Omental fat pad (tissue), 4 donors: ENCODE results near the gene PROSER2. TPM values are rescaled to one million over a fixed set of nuclear protein-coding genes. Genes with fewer than 3 reads are reported as not detected.

Experiments used
- ATAC-seq: fragments of 150-250 bp; one replicate; pipeline ENCODE4 v1.9.1; 2016; ENCODE audit warnings: mild to moderate bottlenecking, moderate library complexity; ENCODE audit not compliant: low FRiP score
- DNase-seq: peaks from one replicate; pipeline ENCODE4 v3.0.0-alpha.2; 2019; ENCODE audit warnings: low spot score
- CTCF ChIP-seq, 3 donors: fragments of 450-650 bp; IDR thresholded peaks; one replicate each; pipeline ENCODE4 v1.5.1; 2016 to 2017; ENCODE audit warnings: antibody characterized with exemption in 3 of 3, mild to moderate bottlenecking in 3 of 3, moderate library complexity in 2 of 3
- total RNA-seq, 4 donors: library from RNA; depleted of rRNA; stranded (reverse); fragments of >200 nt; gene quantifications; one replicate each; pipeline ENCODE4 v1.1.0, GENCODE V29; 2016

PROSER2 gene
- total RNA-seq, 4 donors from 2014 or later: 1.1 to 8.2 (median 6.3) TPM

DNA sequence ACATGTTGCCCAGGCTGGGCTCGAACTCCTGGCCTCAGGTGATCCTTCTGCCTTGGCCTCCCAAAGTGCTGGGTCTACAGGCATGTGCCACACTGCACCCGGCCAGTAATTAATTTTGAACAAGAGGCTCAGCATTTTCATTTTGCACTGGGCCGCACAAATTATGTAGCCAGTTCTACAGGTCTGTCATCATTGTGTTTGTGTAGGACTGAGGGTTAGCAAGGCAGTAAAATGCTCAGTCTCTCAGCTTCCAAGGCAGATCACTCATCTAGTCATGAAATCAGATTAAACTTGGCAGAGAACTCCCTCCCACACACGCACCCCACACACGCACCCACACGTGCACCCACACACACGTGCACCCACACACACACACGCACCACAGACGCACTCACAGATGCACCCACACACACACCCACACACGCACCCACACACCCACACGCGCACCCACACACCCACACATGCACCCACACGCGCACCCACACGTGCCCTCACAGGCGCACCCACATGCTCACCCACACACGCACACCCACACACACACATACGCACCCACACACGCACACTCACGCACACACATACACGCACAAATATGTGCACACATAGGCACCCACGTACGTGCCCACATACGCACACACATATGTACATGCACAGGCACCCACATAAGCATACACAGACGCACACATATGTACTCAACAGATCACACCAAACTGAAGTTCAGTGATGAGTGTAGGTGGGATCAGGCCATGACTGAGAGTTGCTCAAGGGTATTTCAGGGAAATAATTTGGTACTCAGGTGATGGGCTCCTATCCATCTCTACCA, 27.8 kb upstream of the PROSER2 start:
- DNase-seq (no peak), ATAC-seq (no peak)
- TF ChIP-seq CTCF (IDR thresholded peaks at IDR 0.05): no peak

GRCh38 chr10:11796474-11796873, 26.7 kb upstream of the PROSER2 start:
- DNase-seq: no peak
- ATAC-seq: no peak
- TF ChIP-seq CTCF (IDR thresholded peaks at IDR 0.05): no peak

DNA sequence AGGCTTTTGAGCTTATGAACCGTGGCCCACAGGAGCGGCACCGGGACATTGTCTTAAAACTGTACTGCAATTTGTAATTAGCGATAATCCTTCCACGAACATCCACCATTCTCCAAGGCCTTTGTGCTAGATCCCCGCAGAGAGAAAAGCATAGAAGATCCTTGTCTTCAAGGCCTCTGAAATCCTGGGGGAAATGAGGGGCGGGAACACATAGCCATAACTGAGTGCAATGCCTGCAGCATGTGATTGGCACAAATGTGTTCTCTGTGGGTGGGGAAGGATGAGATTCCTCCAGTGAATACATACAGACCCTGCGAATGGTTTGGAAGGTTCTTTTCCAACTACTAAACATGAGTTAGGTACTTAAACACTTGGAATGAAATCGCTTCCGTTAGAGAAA, 25.9 kb upstream of the PROSER2 start:
- no peak for DNase-seq
- TF ChIP-seq CTCF (IDR thresholded peaks at IDR 0.05): no peak
- no peak for ATAC-seq

- ATAC-seq (no peak), DNase-seq (no peak)
- no peak for TF ChIP-seq CTCF (IDR thresholded peaks at IDR 0.05)
Measured at GRCh38 chr10:11797847-11798633, 25.1 kb upstream of the PROSER2 start.

DNA sequence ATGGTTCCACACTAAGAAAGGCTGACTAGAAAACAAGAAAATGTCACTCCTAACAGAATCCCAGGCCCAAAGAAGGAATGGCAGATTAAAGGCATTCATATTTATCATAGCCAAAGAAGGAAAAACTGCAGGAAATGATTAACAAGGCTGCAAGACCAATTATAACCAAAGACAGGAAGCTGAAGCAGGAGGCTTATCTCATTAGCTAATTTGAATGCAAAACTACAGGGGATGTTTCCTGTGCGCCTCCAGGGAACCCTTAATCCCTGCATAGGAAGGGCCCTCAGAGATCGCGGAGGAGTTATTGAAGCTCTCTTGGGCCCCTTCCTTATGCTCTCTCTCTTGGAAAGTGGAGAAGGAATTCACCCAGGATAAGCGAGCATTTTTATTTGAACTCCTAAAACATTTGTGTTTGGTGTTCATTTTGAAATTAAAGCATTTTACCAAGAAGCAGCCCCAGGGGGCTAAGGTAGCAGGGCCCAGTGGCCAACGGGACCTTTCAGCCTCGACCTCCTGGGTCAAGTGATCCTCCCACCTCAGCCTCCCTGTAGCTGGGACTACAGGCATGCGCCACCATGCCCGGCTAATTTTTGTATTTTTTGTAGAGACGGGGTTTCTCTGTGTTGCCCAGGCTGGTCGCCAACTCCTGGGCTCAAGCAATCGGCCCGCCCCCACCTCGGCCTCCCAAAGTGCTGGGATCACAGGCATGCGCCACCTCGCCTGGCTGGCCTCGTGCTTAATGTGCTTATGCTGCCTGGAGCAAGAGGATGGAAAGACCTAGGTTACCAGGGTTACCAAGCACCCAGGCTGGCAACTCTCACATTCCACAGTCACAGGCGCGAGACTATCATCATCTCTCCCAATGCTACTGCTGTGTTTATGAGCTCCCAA, 24.1 kb upstream of the PROSER2 start:
- TF ChIP-seq CTCF (IDR thresholded peaks at IDR 0.05): no peak
- ATAC-seq (no peak), DNase-seq (no peak)

DNA sequence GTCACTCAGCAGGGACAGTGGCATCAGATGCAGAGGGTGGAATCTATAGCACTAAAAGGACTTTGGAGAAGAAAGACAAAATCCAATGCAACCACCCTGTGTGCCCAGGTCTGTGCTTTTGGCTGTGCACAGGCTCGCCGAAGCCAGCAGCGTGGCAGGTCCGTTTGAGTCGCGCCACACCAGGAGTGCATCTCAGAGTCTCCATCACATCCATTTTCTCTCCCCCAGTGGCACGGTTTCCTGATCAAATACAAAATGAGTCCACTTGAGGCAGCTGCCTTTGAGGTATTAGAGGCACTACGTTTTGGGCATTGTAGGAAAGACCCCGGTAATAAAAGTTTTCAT, 23.4 kb upstream of the PROSER2 start:
- no peak for DNase-seq
- no peak for TF ChIP-seq CTCF (IDR thresholded peaks at IDR 0.05)
- ATAC-seq: no peak
